Measurements from ENCODE around the gene HNRNPH1.

HNRNPH1 gene

GRCh38 chr5:179621551-179622214, 1.8 kb downstream of the HNRNPH1 start:
- DNase-seq = no peak

GRCh38 chr5:179620703-179621350, 2.6 kb downstream of the HNRNPH1 start:
- no peak for DNase-seq

DNA sequence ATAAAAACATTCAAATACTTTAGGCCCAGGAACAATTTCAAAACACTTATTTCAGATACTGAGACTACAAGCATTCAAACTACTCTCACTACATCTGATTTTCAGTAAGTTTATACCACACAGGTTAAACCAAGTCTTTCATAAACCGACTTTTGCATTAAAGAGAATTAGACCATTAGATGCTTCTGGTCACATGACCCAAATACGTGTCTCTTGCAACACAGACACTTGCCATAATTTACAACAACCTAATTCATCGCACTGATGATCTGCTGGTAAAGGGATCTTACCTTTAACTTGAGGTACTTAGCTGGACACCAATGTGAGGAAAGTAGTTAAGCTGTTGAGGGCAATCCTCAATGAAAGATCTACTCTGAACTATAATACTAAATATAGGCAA, 3.2 kb downstream of the HNRNPH1 start:
- DNase-seq = no peak

- no peak for DNase-seq
Observed at GRCh38 chr5:179619776-179620175, 3.7 kb downstream of the HNRNPH1 start.

DNA sequence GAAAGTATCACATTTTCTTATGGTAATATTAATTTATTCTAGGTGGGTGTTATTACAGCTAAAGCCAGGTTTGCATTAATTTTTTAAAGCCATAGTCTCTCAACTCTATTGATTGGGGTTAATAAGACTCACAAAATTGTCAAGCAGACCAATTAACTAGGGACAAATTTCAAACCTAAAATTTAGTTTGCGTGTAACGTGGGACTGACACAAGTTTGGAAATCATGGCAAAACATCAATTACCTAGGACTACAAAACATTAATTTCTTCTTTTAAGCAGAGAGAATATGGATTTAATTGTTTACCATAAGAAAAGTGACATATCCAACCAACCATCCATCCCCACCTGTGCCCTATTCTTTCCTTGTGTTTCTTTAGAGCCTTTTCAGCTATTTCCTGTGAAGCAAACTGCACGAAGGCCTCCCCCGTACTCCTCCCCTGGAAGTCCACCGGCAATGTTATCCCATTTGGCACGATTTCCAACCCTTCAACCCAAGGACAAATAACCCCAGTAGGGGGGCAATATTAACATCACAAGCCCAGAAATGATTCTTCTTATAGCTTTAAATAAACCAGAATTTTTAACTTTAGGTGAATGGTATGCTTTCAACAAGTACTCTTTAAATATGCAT, 4.4 kb downstream of the HNRNPH1 start:
- no peak for DNase-seq

- DNase-seq = no peak
Observed at GRCh38 chr5:179617930-179618329, 5.5 kb downstream of the HNRNPH1 start.

DNA sequence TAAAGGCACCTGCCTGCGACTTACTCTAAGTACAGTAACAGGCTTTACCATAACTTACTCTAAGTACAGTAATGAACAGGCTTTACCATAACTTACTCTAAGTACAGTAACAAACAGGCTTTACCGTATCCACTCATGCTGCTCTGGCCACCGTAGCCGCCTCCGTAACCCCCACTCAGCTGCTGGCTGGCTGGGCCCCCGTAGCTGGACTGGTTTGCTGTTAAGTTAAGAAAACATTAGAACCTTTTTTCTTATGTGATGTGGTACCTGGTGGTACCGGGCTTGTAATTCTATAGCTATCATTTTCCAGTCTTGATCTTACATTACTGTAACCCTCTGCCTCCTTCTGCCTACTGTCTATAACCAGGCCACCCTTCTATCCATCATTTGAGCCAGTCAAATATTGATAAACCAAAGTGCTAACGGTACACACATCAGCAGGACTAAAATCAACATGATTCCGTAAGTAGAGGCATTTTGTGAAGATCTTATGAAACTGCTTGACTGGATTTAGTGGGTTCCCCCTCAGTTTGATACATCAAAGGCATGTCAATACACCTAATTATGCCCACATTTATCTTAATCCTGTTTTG, 7.4 kb downstream of the HNRNPH1 start:
- DNase-seq = no peak

GRCh38 chr5:179615203-179615602, 8.3 kb downstream of the HNRNPH1 start:
- no peak for DNase-seq

DNA sequence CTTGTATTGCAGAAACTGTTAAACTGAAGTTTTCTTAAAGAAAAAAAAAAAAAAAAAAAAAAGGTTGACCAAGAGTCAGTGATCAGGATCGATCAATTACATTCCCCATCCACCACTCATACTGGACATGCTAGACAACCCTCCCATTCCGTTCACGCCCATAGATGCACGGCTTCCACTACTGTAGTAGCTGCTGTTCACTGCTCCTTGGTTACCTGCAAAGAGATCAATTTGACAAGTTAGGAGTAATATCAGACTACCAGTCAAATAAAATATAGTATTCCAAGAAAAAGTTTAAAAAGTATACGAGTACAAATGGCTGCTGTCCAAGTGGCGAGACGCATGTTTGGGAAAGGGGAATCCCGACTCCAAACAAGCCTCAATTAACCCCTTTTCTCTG, 8.7 kb downstream of the HNRNPH1 start:
- no peak for DNase-seq

- DNase-seq = no peak
Observed at GRCh38 chr5:179613460-179614071, 9.9 kb downstream of the HNRNPH1 start.

DNA sequence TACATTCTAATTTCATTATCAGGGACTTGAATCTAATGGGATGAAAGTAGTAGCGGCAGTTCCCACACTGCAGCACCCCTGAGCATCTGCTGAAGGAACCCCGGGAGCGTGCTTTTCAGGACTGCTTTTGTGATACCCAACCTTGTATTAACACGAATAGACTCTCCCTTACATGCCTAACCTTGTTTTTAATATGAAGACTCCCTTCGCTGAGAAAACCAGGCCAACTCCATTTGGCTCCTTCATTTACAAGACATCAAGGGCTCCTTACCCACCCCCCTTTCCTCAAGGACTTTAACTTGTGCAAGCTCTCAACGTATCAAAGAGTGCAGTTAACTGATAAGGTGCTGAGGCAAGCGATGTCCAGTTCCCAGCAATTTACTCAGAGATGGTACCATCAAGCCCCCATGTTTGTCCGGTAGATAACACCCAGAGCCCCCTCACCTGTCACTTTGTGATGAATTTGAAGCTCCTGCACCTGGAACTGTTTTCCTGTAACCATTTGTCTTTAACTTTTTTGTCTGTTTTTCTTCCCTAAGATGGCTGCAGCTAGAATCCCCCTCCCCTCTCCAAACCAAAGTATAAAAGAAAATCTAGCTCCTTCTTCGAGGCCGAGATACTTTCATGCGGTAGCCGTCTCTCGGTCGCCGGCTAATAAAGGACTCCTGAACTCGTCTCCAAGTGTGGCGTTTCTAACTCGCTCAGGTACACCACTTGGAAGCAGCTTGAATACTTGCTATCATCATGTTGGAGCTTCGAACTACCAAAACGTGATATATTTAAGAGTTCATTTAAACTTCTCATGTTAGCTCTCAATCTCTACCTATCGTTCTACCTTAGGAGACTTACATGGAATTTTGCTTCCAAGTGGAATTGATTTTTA, 10.7 kb downstream of the HNRNPH1 start:
- DNase-seq = no peak

- no peak for DNase-seq
Observed at GRCh38 chr5:179610903-179611265, 12.6 kb downstream of the HNRNPH1 start.

DNA sequence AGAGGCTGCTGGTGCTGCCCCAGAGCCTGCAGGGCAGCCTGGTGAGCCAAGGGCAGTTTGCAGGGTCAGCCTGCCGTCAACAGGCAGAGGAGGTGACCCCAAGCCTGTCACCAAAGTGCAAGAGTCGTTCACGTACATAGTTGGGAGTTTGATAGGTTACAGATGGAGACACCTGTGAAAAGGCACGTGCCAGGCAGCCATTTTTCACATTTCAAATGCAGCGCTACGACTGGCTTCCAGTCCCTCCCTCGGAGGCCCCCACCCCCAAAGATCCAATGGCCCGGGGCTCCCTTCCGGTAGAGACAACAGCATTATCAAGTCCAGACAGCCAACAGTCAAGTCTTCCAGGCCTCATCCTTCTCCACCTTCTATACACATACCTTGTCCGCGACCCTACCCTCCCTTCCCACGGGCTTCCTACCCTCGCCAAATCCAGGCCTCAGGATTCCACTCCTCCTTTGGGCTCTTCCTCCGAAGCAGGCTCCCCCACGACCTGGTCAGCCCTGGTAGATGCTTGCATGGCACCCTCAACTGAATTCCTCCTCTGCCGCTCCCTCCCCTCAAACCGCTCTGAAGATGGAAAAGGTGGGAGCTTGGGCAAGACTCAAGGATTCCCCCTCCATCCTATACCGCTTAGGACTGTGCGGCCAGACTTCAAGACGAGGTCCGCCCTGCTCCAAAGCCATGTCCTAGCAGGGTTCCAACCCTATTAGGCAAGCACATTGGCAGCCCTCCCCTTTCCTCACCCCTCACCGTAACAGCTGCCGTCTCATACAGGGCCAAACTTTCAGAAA, 13.2 kb downstream of the HNRNPH1 start:
- DNase-seq = no peak

DNA sequence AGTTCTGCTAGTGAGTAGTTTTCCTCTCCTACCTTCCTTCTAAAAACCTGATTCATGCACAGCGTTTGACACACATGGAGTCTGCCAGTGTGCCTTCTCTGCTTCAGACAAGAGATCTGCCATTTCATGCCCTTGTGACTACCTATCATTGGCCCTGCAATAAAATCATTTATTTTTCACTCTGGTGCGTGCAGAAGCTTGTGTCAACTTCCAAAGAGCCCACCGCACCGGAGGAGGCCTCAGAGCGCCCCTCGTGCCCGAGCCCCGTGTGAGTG, 13.7 kb downstream of the HNRNPH1 start:
- DNase-seq = no peak

- no peak for DNase-seq
Observed at GRCh38 chr5:179608131-179608581, 15.3 kb downstream of the HNRNPH1 start.

GRCh38 chr5:179607160-179607931, 16.1 kb downstream of the HNRNPH1 start:
- DNase-seq = no peak

DNA sequence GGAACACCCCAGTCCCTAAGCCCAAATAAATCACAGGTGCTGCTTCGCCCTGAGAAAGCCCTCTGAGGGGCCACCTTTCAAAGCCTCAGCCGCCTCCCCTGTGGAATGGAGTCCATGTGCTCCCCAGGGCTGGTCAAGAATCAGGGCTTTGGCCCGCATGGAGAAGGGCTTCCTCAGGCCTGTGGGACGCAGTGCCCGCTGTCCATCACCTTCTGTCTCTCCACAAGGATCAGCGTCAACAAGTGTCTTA, 16.6 kb downstream of the HNRNPH1 start:
- no peak for DNase-seq

- no peak for DNase-seq
Observed at GRCh38 chr5:179606071-179606909, 17.2 kb downstream of the HNRNPH1 start.

- no peak for DNase-seq
Observed at GRCh38 chr5:179605026-179605833, 18.2 kb downstream of the HNRNPH1 start.

Data from activated gamma-delta T cell (primary cell).